CD14-positive monocyte (primary cell): Measurements from ENCODE around the gene LRPPRC. TPM values are rescaled to one million over a fixed set of nuclear protein-coding genes. Genes with fewer than 3 reads are reported as not detected.

Source experiments
- DNase-seq, 3 donors: peaks; one replicate each; pipeline ENCODE4 v3.0.0-alpha.2; 2011 to 2022
- H2AFZ ChIP-seq: 2 replicates; pipeline ENCODE4 v1.6.0; 2012; ENCODE audit warnings: mild to moderate bottlenecking, low read depth, low read length, inconsistent platforms; ENCODE audit not compliant: insufficient read depth, poor library complexity, severe bottlenecking
- H3K27ac ChIP-seq, 2 donors: 1 replicate in 1 of 2; 2 replicates in 1 of 2; pipeline ENCODE4 v1.5.1; 2012 to 2013; ENCODE audit warnings: low read length in 2 of 2, control low read depth in 1 of 2, inconsistent platforms in 1 of 2, low read depth in 1 of 2, mild to moderate bottlenecking in 1 of 2
- H3K27me3 ChIP-seq, 2 donors: one replicate each; pipeline versions ENCODE4 v1.6.0 to v1.6.1; 2011 to 2013; ENCODE audit warnings: low read length in 2 of 2; ENCODE audit not compliant: control insufficient read depth in 2 of 2, insufficient read depth in 2 of 2
- H3K36me3 ChIP-seq, 2 donors: replicated peaks in 1 of 2; 1 replicate in 1 of 2; 2 replicates in 1 of 2; pipeline versions ENCODE4 v1.5.1 to v1.6.1; 2012 to 2013; ENCODE audit warnings: low read length in 2 of 2, control low read depth in 1 of 2, inconsistent platforms in 1 of 2, mild to moderate bottlenecking in 1 of 2; ENCODE audit not compliant: insufficient read depth in 2 of 2, control insufficient read depth in 1 of 2
- H3K4me1 ChIP-seq, 2 donors: 1 replicate in 1 of 2; 2 replicates in 1 of 2; pipeline versions ENCODE4 v1.5.1 to v1.6.1; 2012 to 2013; ENCODE audit warnings: low read length in 2 of 2, control low read depth in 1 of 2, inconsistent platforms in 1 of 2, mild to moderate bottlenecking in 1 of 2, moderate library complexity in 1 of 2; ENCODE audit not compliant: insufficient read depth in 2 of 2, control insufficient read depth in 1 of 2
- H3K4me2 ChIP-seq: replicated peaks from 2 replicates; pipeline ENCODE3; 2012; ENCODE audit warnings: low read length, moderate library complexity, mild to moderate bottlenecking; ENCODE audit not compliant: poor library complexity, severe bottlenecking; ENCODE audit errors: extremely low read depth
- H3K4me3 ChIP-seq, 3 experiments: fragments of 200-600 bp in 1 of 3; sonication (generic) in 1 of 3; replicated peaks in 1 of 3; 1 replicate in 2 of 3; 2 replicates in 1 of 3; pipeline ENCODE4 v1.5.1; 2011 to 2013; ENCODE audit warnings: low read length in 3 of 3, mild to moderate bottlenecking in 3 of 3, control low read depth in 2 of 3, low read depth in 2 of 3, inconsistent platforms in 1 of 3, moderate library complexity in 1 of 3
- H3K79me2 ChIP-seq: 2 replicates; pipeline ENCODE4 v1.6.0; 2012; ENCODE audit warnings: mild to moderate bottlenecking, control low read depth, inconsistent platforms, low read length, moderate library complexity; ENCODE audit not compliant: insufficient read depth
- H3K9ac ChIP-seq: 2 replicates; pipeline ENCODE4 v1.6.0; 2017; ENCODE audit warnings: low read length, mild to moderate bottlenecking; ENCODE audit not compliant: insufficient read depth, poor library complexity, severe bottlenecking
- H3K9me3 ChIP-seq, 2 donors: replicated peaks in 1 of 2; 1 replicate in 1 of 2; 2 replicates in 1 of 2; pipeline versions ENCODE4 v1.5.1 to v1.6.1; 2012 to 2013; ENCODE audit warnings: low read length in 2 of 2, control low read depth in 1 of 2; ENCODE audit not compliant: control insufficient read depth in 1 of 2, insufficient read depth in 1 of 2
- H4K20me1 ChIP-seq: 2 replicates; pipeline ENCODE4 v1.6.0; 2012; ENCODE audit warnings: mild to moderate bottlenecking, low read length, control low read depth, moderate library complexity; ENCODE audit not compliant: insufficient read depth
- H3K27ac Mint-ChIP-seq, 7 donors: one replicate each; pipeline ENCODE4 v1.8.0; 2020; ENCODE audit warnings: mild to moderate bottlenecking in 7 of 7, mixed read lengths in 7 of 7, moderate library complexity in 6 of 7, inconsistent platforms in 2 of 7
- H3K27me3 Mint-ChIP-seq, 3 donors: one replicate each; pipeline ENCODE4 v1.8.0; 2021 to 2022; ENCODE audit warnings: low read depth in 3 of 3, mild to moderate bottlenecking in 3 of 3, mixed read lengths in 3 of 3, moderate library complexity in 3 of 3, inconsistent platforms in 1 of 3
- H3K36me3 Mint-ChIP-seq, 2 donors: one replicate each; pipeline ENCODE4 v1.8.0; 2020; ENCODE audit warnings: mixed read lengths in 2 of 2, inconsistent platforms in 1 of 2, mild to moderate bottlenecking in 1 of 2
- H3K4me1 Mint-ChIP-seq: one replicate; pipeline ENCODE4 v1.8.0; 2020; ENCODE audit warnings: mild to moderate bottlenecking, mixed read lengths
- H3K4me3 Mint-ChIP-seq, 2 donors: one replicate each; pipeline ENCODE4 v1.8.0; 2020; ENCODE audit warnings: mild to moderate bottlenecking in 2 of 2, mixed read lengths in 2 of 2, moderate library complexity in 1 of 2
- H3K9me3 Mint-ChIP-seq, 7 donors: one replicate each; pipeline ENCODE4 v1.8.0; 2020 to 2022; ENCODE audit warnings: mixed read lengths in 7 of 7, mild to moderate bottlenecking in 6 of 7, moderate library complexity in 6 of 7, inconsistent platforms in 2 of 7
- CTCF ChIP-seq: fragments of 200-600 bp; IDR thresholded peaks from one replicate; pipeline ENCODE4 v1.8.0; 2022; ENCODE audit warnings: antibody characterized with exemption, mild to moderate bottlenecking
- WGBS: methylation state at CpG from one replicate; pipeline ENCODE4 v1.1.5; 2013; ENCODE audit warnings: missing lambda C conversion rate; ENCODE audit not compliant: insufficient coverage; 5-methylcytosine and 5-hydroxymethylcytosine counted together
- intact Hi-C, 2 donors: fragments of 100-400 bp; cut with micrococcal nuclease; formaldehyde crosslinking; loops; one replicate each; pipeline versions ENCODE4 v1.15.0 to v1.15.1; 2023
- polyA plus RNA-seq, 3 donors: library from polyadenylated mRNA; depleted of rRNA in 1 of 3; unstranded in 2 of 3; stranded (reverse) in 1 of 3; fragments of 300-500 nt in 2 of 3; fragments of >200 nt in 1 of 3; fragmentation: Illumina TruSeq in 2 of 3; gene quantifications; 1 replicate in 2 of 3; 2 replicates in 1 of 3; pipeline ENCODE4 v1.2.3, GENCODE V29; 2012 to 2021

LRPPRC gene
- polyA plus RNA-seq, 3 donors = 15.5 to 25.0 (median 24.8) TPM

- intact Hi-C loops = no loop called here
- no peak for TF ChIP-seq CTCF
- no peak overlapping the region for H3K9ac ChIP-seq
- Mint-ChIP-seq H3K27me3 (no peaks in the 10 kb centered on the region), H3K9me3 (peaks cover 0 to 2% (median 0%) of the 10 kb centered on the region in 7 donors), H3K27ac (no peak overlapping the region), H3K36me3 (peaks cover 73 to 77% of the 10 kb centered on the region in 2 donors), H3K4me1 (no peaks in the 10 kb centered on the region), H3K4me3 (no peak overlapping the region)
- peaks cover 71 to 80% of the 10 kb centered on the region in 2 donors for H3K36me3 ChIP-seq
- no peak for DNase-seq
- no peak overlapping the region for H2AFZ ChIP-seq
- H3K27ac ChIP-seq = no peak overlapping the region
- H3K4me1 ChIP-seq = no peaks in the 10 kb centered on the region
- no peaks in the 10 kb centered on the region for H3K9me3 ChIP-seq
- H3K4me3 ChIP-seq = no peak overlapping the region
- no peaks in the 10 kb centered on the region for H3K27me3 ChIP-seq
- no peak overlapping the region for H3K4me2 ChIP-seq
- no peaks in the 10 kb centered on the region for H3K79me2 ChIP-seq
- 92% methylated on average over 2 of the region's 4 CpGs for WGBS
- H4K20me1 ChIP-seq = no peaks in the 10 kb centered on the region
These were observed 106.4 kb downstream of the LRPPRC start for GRCh38 chr2:43889416-43889815.

DNA sequence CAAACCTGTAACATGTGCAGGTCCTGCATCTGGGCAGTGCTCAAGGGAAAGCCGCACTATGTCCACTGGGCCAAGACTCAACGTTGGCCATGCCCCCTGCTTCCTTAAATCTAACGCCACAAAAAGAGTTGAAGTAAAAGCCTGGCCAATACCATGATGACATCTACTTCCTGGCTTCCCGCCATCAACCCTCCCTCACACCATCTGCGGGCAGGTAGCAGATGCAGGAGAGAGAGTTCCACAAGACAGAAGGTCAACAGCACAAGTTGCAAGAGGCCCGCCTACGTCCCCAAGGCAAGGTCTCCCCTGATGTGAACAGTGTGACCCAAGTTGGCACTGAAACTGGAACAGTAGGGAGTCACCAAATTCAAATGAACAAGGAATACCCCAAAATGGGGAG lies 108.6 kb downstream of the LRPPRC start:
- Histone ChIP-seq H3K4me1 (no peaks in the 10 kb centered on the region), H3K27ac (no peak overlapping the region), H2AFZ (no peak overlapping the region), H3K36me3 (peaks cover 48 to 58% of the 10 kb centered on the region in 2 donors), H3K9ac (no peak overlapping the region), H3K9me3 (no peaks in the 10 kb centered on the region), H3K79me2 (no peaks in the 10 kb centered on the region), H4K20me1 (no peaks in the 10 kb centered on the region), H3K27me3 (no peaks in the 10 kb centered on the region), H3K4me3 (no peak overlapping the region), H3K4me2 (no peak overlapping the region)
- Mint-ChIP-seq H3K27ac (peak overlapping the region in 1 of 7 donors; percentile 5), H3K27me3 (no peaks in the 10 kb centered on the region), H3K4me1 (no peaks in the 10 kb centered on the region), H3K36me3 (peaks cover 54 to 59% of the 10 kb centered on the region in 2 donors), H3K4me3 (no peak overlapping the region), H3K9me3 (peaks cover 0 to 2% (median 0%) of the 10 kb centered on the region in 7 donors)
- no peak for TF ChIP-seq CTCF
- intact Hi-C loops = no loop called here
- WGBS = 96% methylated on average over 4 of the region's 7 CpGs
- no peak for DNase-seq
